ENCODE results near the gene CKM. TPM values are rescaled to one million over a fixed set of nuclear protein-coding genes. Genes with fewer than 3 reads are reported as not detected.
A peak's percentile ranks its signal among the peaks of the same experiment; 100 is the strongest.
"Not testable (repeated sequence)": the region's sequence is repeated elsewhere in the genome, so short reads cannot be mapped to it uniquely, and the experiment has no call there.

CKM gene
- total RNA-seq, 2 donors from 2014 or later = 0.50 TPM; not detected in 1

GRCh38 chr19:45351401-45351952 lies 28.8 kb upstream of the CKM start:
- no peak for ATAC-seq
- intact Hi-C loops (cut with DNase I, micrococcal nuclease) = no loop called here
- DNase-seq = no peak

GRCh38 chr19:45350477-45351058 lies 27.9 kb upstream of the CKM start:
- intact Hi-C loops (cut with DNase I, micrococcal nuclease) = no loop called here
- no peak for DNase-seq
- no peak for ATAC-seq

- intact Hi-C loops (cut with DNase I, micrococcal nuclease) = no loop called here
These were observed 26.8 kb upstream of the CKM start for GRCh38 chr19:45349430-45349941.

GRCh38 chr19:45349126-45349415 lies 26.4 kb upstream of the CKM start:
- ATAC-seq = no peak
- intact Hi-C loops (cut with DNase I, micrococcal nuclease) = no loop called here

More at GRCh38 chr19:45349430-45349941, 26.8 kb upstream of the CKM start:
- ATAC-seq = no peak
- no peak for DNase-seq

GRCh38 chr19:45348367-45349125 lies 25.9 kb upstream of the CKM start:
- intact Hi-C loops (cut with DNase I, micrococcal nuclease) = no loop called here

More at GRCh38 chr19:45349126-45349415, 26.4 kb upstream of the CKM start:
- DNase-seq = no peak

GRCh38 chr19:45347570-45348366 lies 25.1 kb upstream of the CKM start:
- intact Hi-C loops (cut with DNase I, micrococcal nuclease) = no loop called here
- DNase-seq (no peak), ATAC-seq (no peak)

More at GRCh38 chr19:45348367-45349125, 25.9 kb upstream of the CKM start:
- ATAC-seq (no peak), DNase-seq (no peak)

GRCh38 chr19:45346449-45346848 lies 23.8 kb upstream of the CKM start:
- ATAC-seq (peak; percentile 26), DNase-seq (no peak)
- intact Hi-C loops (cut with DNase I, micrococcal nuclease) = no loop called here

- intact Hi-C loops (cut with DNase I, micrococcal nuclease) = no loop called here
- no peak for ATAC-seq
These were observed 22.8 kb upstream of the CKM start for GRCh38 chr19:45345506-45345860.

GRCh38 chr19:45344621-45345505 lies 22.2 kb upstream of the CKM start:
- ATAC-seq (no peak), DNase-seq (no peak)
- intact Hi-C loops (cut with DNase I, micrococcal nuclease) = no loop called here

More at GRCh38 chr19:45345506-45345860, 22.8 kb upstream of the CKM start:
- DNase-seq = no peak

GRCh38 chr19:45342911-45343310 lies 20.2 kb upstream of the CKM start:
- no peak for ATAC-seq
- no peak for DNase-seq
- intact Hi-C loops (cut with DNase I, micrococcal nuclease) = no loop called here

GRCh38 chr19:45340899-45341453 lies 18.3 kb upstream of the CKM start:
- ATAC-seq = peak; percentile 32
- intact Hi-C loops (cut with DNase I, micrococcal nuclease) = no loop called here
- peak in 1 of 2 donors; percentile 18 for DNase-seq

- ATAC-seq (peak; percentile 95), DNase-seq (peak in 1 of 2 donors; percentile 68)
- intact Hi-C loops (cut with DNase I, micrococcal nuclease) = no loop called here
These were observed 17.7 kb upstream of the CKM start, which contains the start of gene KLC3 for GRCh38 chr19:45340232-45340898. TSS of gene KLC3 (plus strand) at chr19:45340750. CDS start at chr19:45345542, 4,792 bp downstream.

GRCh38 chr19:45339629-45340028 lies 17.0 kb upstream of the CKM start:
- intact Hi-C loops (cut with DNase I, micrococcal nuclease) = no loop called here
- DNase-seq = no peak
- ATAC-seq = no peak

GRCh38 chr19:45336696-45337251 lies 14.1 kb upstream of the CKM start:
- no peak for DNase-seq
- no peak for ATAC-seq
- intact Hi-C loops (cut with DNase I, micrococcal nuclease) = no loop called here

GRCh38 chr19:45334881-45335280 lies 12.2 kb upstream of the CKM start:
- DNase-seq; ATAC-seq; intact Hi-C loops (cut with DNase I, micrococcal nuclease): not testable (repeated sequence)

GRCh38 chr19:45333609-45334303 lies 11.1 kb upstream of the CKM start:
- DNase-seq = no peak
- intact Hi-C loops (cut with DNase I, micrococcal nuclease) = no loop called here
- ATAC-seq = no peak

- DNase-seq (no peak), ATAC-seq (no peak)
- intact Hi-C loops (cut with DNase I, micrococcal nuclease) = no loop called here
These were observed 8.7 kb upstream of the CKM start for GRCh38 chr19:45331411-45331810.
